GM21360 (cell line): Measurements from ENCODE around the gene ATRN.
"Not testable (repeated sequence)": the region's sequence is repeated elsewhere in the genome, so short reads cannot be mapped to it uniquely, and the experiment has no call there.

Experiments
- ATAC-seq: cut with Tn5 transposase; IDR thresholded peaks from one replicate; pipeline ENCODE4 v1.9.1; 2021; ENCODE audit warnings: mild to moderate bottlenecking, moderate library complexity; ENCODE audit not compliant: unreplicated experiment

Gene ATRN

GRCh38 chr20:3470627-3471396 is at the start of gene ATRN:
Gene ATRN, plus strand, starts transcription at chr20:3471018. Its CDS starts 90 bp downstream, at chr20:3471108.
- ATAC-seq: peak; percentile 83

GRCh38 chr20:3421985-3422384 is 48.8 kb upstream of the ATRN start:
- ATAC-seq: no peak

DNA sequence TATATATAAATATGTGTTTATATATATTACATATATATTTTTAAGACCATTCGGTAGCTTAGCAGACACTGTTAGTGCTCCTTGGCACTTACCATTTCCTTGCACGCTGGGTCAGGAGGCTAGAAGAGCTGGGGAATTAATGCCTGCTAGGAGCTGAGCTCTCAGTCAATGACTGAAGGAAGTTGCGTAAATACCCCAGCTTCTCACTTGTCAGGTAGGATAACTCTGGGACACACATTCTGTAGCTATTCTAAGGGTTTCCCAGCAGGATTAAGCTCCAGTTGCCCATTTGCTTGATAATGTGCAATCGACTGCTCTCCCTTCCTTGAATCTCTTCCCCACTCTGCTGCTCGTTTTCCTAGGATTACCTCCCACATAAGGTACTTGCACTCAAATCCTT is 47.7 kb upstream of the ATRN start:
- ATAC-seq: no peak

DNA sequence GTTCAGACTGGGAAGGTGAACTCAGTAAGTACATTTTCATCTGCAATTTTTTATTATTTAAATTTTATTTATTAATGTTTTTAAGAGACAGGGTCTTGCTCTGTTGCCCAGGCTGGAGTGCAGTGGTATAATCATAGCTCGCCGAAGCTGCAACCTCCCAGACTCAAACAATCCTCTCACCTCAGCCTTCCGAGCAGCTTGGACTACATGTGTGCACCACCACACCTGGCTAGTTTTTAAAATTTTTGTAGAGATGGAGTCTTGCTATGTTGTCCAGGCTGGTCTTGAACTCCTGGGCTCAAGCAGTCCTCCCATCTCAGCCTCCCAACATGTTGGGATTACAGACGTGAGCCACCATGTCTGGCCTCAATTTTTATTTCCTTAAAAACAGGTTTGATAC is 44.1 kb upstream of the ATRN start:
- ATAC-seq: not testable (repeated sequence)

DNA sequence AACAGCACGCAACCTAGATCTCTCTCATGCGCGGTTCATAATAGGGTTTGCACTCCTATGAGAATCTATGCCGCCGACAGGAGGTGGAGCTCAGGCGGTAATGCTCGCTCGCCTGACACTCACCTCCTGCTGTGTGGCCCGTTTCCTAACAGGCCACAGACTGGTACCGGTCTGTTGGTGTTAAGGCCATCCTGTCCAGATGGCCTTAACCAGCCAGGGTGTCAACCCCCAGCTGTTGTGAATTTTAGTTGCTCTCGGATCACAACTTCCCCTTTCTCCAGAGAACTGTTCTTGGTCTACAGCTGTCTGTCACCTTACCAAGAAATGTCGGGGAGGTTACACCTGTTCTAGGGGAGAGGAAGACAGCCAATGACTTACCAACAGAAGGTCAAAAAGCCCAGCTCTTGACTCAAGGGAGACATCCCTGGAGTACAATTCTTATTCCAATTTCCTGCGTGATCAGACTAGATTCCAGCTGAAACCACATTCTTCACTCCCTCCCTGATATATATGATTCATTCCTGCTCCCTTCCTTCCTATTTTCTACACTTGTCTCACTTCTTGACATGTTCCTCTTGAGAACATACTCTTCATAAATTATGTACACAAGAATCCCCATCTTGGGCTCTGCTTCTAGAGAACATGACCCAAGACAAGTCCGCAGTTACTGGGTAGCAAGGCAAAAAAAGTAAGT is 40.3 kb upstream of the ATRN start:
- no peak for ATAC-seq

DNA sequence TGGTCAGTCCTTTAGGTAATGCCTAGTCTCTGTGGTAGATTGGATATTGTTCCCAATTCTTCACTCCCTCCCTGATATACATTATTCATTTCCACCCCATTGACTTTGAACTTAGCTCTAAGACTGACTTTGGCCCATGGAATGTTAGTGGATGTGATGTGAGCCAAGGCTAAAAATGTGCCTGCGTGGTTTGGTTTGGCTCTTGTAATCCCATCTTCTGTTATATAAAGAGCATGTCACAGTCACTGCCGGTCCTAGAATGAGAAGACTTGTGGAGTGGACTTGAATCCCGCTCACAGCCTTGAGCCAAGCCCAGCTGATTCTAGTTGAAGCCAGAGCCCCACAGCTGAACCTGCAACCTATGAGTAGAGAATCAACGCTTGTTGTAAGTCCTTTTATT is 39.7 kb upstream of the ATRN start:
- no peak for ATAC-seq

GRCh38 chr20:3432844-3433243 is 38.0 kb upstream of the ATRN start:
- ATAC-seq: no peak

- no peak for ATAC-seq
These were observed 37.1 kb upstream of the ATRN start for GRCh38 chr20:3433744-3434143.

GRCh38 chr20:3434232-3434631 is 36.6 kb upstream of the ATRN start:
- ATAC-seq: no peak

GRCh38 chr20:3436864-3437574 is 33.8 kb upstream of the ATRN start:
- no peak for ATAC-seq

GRCh38 chr20:3446779-3447178 is 24.0 kb upstream of the ATRN start:
- no peak for ATAC-seq

DNA sequence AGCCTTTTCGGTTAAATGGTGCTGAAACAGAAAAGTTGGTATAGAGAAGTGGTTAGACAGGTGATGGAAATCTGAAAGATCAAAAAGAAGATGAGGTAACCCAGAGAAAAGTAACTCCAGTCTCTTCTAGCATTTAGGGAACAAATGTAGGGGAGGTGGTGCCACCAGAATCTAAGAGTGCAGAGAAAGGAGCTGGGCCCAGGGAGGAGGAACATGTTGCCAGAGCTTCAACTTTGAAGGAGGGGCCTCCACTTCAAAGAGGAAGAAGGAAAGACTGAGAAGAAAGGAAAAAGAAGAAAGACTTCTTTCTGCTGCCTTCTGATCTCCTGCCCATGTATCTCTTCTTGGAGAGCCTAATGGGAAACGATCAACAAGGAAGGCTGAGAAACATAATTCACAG is 23.5 kb upstream of the ATRN start:
- no peak for ATAC-seq

GRCh38 chr20:3449319-3449718 is 21.5 kb upstream of the ATRN start:
- ATAC-seq: no peak

DNA sequence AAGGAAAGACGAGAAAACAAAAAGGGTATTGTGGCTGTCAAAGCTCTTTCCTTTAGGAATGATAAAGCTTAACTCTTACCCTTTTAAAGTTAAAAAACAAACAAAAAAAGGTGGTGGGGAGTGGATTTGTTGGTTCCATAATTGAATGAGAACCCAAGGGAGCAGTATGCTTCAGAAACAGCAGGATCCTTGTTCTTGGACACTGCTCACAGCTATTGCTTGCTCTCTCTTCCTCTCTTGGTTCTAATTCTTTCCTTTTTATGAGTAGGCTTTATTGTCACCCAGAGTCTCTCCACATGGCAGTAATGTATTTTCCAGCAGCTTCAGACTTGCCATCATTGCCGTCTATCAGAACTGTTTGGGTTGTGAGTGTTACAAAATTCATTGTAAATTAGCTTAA is 18.7 kb upstream of the ATRN start:
- no peak for ATAC-seq

- ATAC-seq: no peak
These were observed 18.1 kb upstream of the ATRN start for GRCh38 chr20:3452690-3453089.

DNA sequence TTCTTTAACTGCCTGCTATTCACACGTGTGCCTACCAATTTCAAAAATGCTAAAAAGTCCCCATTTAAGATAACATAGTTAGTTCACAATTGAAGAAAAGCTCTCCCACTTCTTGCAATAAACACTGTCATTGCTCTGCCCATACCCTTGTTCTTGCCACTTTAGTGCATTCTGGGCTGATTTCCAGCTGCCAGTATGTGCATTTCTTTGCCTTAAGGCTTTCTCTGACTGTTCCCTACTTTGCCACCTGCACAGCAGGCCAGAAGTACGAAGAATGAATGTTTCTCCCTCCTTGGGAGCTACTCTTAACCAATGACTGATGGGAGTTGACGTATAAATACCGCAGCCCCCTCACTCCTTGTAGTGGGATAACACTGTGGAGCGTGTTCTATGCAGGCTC is 16.0 kb upstream of the ATRN start:
- no peak for ATAC-seq

GRCh38 chr20:3456648-3457047 is 14.2 kb upstream of the ATRN start:
- no peak for ATAC-seq

DNA sequence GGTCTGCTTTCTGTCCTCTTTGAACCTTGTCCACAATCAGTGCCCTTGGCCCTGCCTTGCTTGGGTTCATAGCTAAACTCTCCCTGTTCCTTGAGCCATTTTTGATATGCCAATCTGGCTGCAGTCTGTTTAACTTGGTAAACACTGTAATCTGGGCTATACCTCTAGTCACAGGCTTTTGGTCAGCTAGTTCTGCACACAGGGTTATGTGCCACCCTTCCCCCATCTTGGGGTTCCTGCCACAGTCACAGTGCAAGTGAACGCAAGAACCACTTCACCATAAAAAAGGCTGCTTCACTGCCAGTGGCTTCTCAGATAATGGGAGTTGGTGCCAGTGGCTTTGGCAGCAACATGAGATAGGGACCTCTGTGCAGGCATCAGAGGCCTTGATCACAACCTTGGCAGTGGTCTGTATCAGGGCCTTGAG is 10.9 kb upstream of the ATRN start:
- ATAC-seq: no peak

- no peak for ATAC-seq
These were observed 9.5 kb upstream of the ATRN start for GRCh38 chr20:3461211-3461771.

DNA sequence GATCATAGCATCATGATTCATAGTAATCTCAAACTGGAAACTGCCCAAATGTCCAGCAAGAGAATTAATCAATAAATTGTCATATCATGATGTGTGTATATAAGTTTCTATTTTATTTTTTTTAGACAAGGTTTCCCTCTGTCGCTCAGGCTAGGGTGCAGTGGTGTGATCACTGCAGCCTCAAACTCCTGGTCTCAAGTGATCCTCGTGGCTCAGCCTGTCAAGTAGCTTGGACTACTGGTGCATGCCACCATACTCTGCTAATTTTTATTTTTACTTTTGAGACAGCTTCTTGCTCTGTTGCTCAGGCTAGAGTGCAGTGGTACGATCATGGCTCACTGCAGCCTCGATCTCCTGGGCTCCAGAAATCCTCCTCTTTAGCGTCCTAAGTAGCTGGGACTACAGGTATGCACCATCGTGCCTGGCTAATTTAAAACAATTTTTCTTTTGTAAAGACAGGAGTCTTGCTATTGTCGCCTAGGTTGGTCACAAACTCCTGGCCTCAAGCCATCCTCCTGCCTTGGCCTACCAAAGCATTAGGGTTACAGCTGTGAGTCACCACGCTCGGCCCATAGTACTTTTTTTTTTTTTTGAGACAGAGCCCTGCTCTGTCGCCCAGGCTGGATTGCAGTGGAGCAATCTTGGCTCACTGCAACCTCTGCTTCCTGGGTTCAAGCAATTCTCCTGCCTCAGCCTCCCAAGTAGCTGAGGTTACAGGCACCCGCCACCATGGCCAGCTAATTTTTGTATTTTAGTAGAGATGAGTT is 8.7 kb upstream of the ATRN start:
- ATAC-seq: no peak

DNA sequence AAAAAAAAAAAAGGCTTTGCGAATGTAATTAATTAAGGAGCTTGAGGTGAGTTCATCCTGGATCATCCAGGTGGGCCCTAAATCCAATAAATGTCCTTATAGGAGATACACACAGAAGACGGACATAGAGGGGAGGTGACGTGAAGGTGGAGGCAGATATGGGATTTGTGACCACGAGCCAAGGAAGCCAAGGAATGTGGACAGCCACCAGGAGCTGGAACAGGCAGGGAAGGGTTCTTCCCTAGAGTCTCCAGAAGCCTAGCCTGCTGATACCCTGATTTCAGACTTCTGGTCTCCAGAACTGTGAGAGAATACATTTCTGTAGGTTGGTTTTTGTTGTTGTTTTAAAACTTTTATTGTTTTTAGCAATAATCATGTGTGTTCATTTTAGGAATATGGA is 6.7 kb upstream of the ATRN start:
- ATAC-seq: no peak
